AG09309 (cell line): ENCODE results near the gene PLA2G12B.
"Not testable (repeated sequence)": the region's sequence is repeated elsewhere in the genome, so short reads cannot be mapped to it uniquely, and the experiment has no call there.

Source experiments
- DNase-seq: peaks from one replicate; pipeline ENCODE4 v3.0.0-alpha.2; 2010; ENCODE audit warnings: low read depth
- H3K4me3 ChIP-seq: 2 replicates; pipeline ENCODE4 v1.5.1; 2011; ENCODE audit warnings: mild to moderate bottlenecking, low read depth, low read length, moderate library complexity; ENCODE audit not compliant: control insufficient read depth
- CTCF ChIP-seq: IDR thresholded peaks from 2 replicates; pipeline ENCODE4 v1.5.1; 2011; ENCODE audit warnings: mild to moderate bottlenecking, low read depth, low read length, inconsistent platforms; ENCODE audit not compliant: insufficient read depth, control insufficient read depth; ENCODE audit errors: missing control alignments

Gene PLA2G12B

GRCh38 chr10:72911758-72912157 lies 42.8 kb downstream of the PLA2G12B start:
- DNase-seq: no peak
- no peak for TF ChIP-seq CTCF
- no peak overlapping the region for H3K4me3 ChIP-seq

- H3K4me3 ChIP-seq: no peak overlapping the region
- TF ChIP-seq CTCF: no peak
- no peak for DNase-seq
Measured at GRCh38 chr10:72910705-72911104, 43.9 kb downstream of the PLA2G12B start.

GRCh38 chr10:72906446-72906845 lies 48.2 kb downstream of the PLA2G12B start:
- no peak for TF ChIP-seq CTCF
- no peak overlapping the region for H3K4me3 ChIP-seq
- no peak for DNase-seq

- TF ChIP-seq CTCF: no peak
- DNase-seq: no peak
- H3K4me3 ChIP-seq: no peak overlapping the region
Measured at GRCh38 chr10:72904806-72905205, 49.8 kb downstream of the PLA2G12B start.

- not testable (repeated sequence) for H3K4me3 ChIP-seq, DNase-seq
Measured at GRCh38 chr10:72903941-72904446, 50.6 kb downstream of the PLA2G12B start.

GRCh38 chr10:72899545-72899944 lies 55.1 kb downstream of the PLA2G12B start:
- H3K4me3 ChIP-seq: no peak overlapping the region
- no peak for DNase-seq
- no peak for TF ChIP-seq CTCF

- no peak for DNase-seq
- no peak overlapping the region for H3K4me3 ChIP-seq
- no peak for TF ChIP-seq CTCF
Measured at GRCh38 chr10:72898616-72899015, 56.0 kb downstream of the PLA2G12B start.
